Ecto neural progenitor cell (in vitro differentiated cells): ENCODE data around the gene PLK2.

ENCODE experiments used
- DNase-seq: peaks from one replicate; pipeline ENCODE4 v3.0.0-alpha.2; 2018; ENCODE audit warnings: low spot score

The PLK2 gene

DNA sequence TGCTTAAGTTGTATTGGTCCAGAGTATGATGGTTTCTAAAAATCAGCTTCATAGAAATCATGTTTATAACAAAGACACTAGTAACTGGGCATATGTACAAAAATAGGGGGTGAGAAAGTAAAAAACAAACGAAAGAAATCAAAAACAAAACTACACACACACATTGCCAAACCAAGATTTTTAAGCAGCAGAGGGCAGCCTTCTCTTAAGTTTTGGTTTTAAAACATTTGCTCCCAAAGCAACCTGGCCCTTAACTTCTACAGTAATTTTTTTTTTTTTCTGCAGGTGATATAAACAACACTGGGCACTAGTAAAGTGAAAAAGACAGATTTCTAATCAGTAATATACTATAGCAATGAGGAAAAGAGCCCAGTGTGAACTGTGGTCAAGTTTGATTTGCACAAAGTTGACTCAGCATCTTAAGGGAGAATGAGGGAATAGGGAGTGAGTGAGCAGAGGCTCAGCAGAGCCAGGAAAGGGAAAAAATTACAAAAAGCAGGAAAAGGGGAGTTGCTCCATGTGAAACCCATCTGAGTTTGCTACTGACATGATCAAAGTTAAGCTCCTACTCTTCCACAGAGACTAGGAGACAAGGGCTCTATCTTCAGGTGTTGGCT is 18.0 kb upstream of the PLK2 start:
- DNase-seq, result no peak

DNA sequence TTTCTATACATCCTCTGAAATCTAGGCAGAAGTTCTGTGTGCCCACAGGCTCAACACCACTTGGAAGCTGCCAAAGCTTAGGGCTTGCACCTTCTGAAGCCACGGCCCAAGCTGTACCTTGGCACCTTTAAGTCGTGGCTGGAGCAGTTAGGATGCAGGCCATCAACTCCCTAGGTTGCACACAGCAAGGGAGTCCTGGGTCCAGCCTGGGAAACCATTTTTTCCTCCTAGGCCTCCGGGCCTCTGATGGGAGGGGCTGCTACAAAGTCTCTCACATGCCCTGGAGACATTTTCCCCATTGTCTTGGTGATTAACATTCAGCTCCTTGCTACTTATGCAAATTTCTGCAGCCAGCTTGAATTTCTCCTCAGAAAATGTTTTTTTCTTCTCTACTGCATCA is 15.5 kb upstream of the PLK2 start:
- no peak for DNase-seq

DNA sequence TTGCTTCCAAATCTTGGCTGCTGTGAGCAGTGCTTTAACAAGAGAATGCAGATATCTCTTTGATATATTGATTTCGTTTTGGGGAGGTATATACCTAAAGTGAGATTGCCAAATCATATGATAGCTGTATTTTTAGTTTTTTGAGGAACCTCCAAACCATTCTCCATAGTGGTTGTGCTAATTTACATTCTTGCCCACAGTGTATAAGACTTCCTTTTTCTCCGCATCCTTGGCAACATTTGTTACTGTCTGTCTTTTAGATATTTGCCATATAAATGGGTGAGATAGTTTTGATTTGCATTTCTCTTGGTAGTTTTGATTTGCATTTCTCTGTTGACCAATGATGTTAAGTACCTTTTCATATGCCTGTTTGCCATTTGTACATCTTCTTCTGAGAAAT is 10.0 kb upstream of the PLK2 start:
- DNase-seq, result no peak

DNA sequence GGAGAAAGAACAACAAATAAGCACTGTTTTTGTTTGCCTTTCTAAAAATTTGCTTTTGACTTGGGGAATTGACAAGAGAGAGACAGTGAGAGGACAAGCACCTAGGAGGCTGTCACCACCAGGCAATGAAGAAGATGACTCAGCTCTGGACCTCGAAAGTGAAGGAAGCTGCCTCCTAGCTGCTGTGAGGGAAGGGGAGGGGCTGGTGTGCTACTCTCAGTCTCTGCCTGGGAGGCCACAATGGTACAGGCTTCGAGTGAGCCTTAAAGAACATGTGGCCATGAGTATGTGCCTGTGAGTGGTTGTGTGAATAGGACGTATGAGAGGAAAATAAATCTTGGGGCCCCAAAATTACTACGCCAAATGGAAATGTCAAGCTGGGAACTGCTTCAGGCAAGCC is 7.1 kb upstream of the PLK2 start:
- DNase-seq, result no peak

DNA sequence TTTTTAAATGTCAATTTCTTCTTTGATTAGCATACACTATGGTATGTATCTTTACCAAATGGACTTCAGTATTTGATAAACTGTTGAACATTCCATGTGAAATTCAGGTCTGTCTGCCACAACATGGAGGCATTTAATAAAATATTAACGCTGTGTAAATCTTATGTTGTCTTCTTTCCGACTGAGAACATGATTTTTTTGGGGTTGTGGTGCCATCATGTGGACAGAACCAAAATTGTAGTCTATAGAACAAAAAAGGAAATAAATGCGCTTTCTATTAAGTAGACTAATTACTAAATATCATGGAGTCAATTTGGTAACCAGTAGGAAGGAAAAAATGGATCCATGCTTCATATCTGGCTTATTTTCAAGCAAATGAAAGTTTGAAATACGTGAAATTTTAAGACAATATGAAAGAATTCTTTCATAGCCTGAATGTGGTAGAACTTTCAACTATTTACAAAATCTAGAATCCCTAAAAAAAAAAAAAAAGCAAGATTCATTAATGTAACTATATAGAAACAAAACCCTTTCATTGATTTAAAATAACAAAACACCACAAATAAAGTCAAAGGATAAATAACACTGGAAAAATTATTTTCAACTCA is 2.8 kb upstream of the PLK2 start:
- no peak for DNase-seq

DNA sequence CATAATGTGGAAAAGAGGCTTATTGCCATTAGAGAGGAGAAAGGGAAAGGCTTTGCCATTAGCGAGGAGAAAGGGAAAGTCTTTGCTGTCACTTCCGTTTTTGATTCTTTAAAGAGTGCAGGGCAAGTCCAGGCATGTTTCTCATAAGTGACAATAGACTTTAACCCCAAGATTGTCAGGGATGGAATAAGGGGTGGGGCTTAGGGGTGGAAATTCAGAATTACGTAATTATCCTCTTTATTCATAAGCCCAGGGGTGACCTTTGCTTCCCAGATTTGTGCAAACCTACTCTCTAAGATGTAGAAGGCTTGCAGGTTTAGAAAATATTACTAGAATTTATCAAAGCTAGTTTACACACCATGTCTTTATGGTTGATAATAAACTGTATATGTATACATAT is 2.3 kb upstream of the PLK2 start:
- no peak for DNase-seq

DNA sequence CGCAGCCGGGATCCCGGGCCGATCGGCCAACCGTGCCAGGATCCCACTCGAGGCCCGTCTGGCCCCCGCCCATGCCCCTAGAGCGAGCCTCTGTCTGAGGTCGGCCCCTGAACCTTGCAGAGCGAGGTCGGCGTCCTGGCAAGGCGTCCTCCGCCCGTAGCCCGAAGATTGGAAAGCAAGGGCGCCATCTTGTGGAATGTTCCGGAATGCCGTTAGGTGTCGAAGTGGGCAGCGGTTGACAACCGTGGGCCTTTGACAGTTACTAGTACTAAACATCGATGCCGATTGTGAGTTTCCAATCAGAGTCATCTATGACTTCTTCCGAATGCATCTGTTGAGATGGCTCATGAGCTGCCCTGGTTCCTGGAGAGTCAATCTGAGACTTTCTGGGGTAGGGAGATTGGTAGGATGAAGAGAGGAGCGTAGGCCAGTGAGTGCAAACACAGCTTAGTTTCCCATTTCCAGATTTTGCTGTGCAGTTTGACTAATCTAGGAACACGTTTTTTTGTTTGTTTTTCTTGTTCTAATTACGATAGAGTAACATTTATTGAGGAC is 923 bp upstream of the PLK2 start:
- DNase-seq, result peak; percentile 94

DNA sequence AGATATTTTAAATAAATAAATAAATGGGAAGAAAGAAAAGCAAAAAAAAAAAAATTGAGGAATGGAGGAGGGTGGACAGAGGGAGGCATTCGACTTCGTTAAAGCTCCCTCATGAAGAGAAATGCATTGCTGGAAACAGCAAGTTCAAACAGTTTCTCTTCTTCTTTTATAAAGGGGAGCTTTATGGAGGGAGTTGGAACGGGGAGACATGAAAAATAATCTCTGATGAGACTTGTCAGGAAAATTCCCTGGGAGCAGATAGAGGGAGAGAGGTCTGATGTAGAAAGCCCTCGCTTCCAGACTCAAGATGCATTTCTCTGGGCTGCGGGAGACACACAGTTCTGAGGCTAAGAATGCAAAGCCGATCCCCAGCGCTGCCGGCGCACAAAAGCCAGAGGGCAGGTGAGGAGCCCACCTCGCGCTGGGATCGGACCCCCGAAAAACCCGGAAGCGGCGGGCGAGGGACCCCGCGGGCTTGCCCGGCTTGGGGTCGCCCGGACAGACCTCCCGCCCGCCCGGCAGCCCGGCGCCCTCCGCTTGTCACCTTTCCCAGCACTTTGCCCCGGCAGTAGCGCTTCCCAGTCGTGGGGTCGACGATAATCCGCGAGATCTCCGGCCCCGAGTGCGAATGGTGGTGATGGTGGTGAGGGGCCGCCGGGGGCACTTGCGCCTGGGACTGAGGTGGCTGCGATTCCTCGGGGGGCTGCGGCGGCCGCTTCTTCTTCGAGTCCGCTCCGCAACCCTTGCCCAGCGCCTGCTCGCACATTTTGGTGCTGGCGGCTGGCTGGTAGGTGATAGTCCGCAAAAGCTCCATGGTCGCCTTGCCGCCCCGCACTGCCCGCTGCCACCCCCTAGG is 512 bp downstream of the PLK2 start:
- no peak for DNase-seq

DNA sequence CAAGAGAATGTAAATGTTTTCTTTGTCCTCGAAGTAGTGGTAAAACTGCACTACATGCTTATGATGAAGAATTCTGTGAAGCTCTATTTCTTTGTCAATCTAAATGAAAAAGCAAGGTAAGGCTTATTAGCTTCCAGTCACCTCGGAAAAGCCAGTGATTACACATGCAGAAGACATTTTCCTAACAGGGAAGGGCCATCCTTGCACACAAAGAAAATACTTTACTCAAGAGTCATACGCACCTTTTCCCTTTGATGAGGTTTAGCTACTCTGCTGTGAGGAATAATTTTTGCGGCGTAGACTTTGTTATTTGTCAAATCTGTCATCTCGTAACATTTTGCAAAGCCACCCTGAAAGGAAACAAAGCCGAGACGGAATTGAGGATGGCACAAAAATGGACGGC is 1.1 kb downstream of the PLK2 start:
- DNase-seq, result no peak

DNA sequence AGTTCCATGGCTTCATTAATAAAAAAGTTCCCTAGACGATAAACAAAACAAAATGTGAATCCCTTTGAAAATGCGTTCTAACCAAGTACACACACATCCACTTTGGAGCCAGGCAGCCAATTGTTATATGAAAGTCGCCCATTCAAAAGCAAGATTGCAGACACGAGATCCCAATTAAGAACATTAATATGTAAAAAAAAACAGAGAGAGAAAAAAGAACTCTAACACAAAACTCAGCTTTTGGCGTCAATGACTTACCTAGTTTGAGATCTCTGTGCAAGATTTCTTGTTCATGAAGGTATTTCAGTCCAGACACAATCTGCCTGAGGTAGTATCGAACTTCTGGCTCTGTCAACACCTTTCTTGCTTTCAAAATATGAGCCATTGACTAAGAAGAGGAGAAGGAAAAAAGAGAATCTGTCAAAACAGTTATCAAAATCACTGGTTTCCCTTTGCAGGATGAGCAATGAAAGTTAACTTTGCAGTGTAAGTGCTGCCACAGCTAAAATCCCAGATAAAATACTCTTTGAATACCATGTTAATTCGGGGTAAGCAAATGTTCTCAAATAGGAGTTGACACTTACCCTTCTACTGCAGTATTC is 1.6 kb downstream of the PLK2 start:
- DNase-seq, result no peak

DNA sequence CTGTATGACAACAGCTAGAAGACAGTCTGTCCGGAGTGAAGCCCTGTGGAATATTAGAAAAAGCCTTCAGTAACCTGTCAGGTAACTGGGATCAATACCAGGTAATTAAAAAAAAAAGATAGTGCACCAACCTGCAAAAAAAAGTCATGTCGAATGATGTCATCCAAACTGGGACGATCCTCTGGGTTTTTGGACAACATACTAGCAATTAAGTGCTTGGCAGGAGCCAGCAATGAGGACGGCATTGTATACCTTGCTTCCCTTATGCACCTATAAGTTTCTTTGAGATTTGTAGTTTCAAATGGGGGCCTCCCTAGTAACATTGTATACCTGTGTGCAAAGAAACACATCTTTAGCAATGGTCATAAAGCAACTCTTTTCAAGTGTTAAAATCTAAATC is 2.8 kb downstream of the PLK2 start:
- no peak for DNase-seq

DNA sequence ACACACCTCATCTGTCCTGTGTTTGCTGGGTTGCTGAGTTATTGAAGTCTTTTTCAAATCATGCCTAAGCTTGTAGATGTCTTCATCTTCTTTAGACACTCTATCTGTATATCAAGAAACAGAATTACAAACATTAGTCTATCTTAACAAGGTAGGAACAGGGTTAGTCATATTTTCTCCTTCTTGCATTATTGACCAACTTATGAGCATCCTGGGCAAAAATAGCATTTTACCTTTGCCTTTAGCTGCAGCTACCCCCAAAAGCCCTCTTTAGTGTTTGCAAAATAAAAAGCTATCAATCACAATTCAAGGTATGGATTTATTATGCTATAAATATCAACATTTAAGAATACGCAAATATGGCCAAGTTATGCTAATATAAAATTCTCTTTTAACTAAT is 3.4 kb downstream of the PLK2 start:
- DNase-seq, result no peak

DNA sequence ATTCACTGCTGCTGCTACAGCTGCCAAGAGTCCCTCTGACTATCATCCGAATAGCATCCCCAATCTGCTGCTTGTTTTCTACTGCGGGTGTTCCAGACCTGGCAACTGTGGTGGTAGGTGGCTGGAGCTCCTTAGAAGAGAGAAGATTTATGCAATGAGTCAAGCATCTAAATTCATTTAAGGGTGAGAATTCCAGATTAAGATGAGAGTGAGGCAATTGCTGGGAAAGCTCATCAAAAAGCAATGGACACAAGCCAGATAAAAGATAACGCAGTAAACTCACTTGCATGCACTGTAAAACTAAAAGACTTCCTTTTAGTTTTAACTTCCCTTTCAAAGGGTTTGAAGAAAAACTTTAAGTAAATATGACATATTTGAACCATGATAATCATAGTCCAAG is 3.9 kb downstream of the PLK2 start:
- no peak for DNase-seq

DNA sequence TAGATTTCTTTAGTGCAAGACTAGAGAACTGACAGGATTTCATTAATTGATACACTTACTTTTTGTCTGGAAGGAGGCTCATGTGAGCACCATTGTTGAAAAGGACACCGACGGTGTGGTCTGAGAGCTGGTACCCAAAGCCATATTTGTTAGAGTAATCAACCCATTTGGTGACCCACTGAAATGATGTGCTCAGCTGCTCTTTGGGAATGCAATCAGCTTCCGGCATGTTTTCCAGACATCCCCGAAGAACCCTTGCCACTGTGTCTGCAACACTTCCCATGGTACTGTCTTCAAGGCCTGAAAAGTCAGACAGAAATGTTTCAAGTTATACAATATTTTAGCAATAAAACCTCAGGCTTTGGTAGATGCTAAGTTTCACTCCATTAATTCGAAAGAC is 4.4 kb downstream of the PLK2 start:
- DNase-seq, result no peak

DNA sequence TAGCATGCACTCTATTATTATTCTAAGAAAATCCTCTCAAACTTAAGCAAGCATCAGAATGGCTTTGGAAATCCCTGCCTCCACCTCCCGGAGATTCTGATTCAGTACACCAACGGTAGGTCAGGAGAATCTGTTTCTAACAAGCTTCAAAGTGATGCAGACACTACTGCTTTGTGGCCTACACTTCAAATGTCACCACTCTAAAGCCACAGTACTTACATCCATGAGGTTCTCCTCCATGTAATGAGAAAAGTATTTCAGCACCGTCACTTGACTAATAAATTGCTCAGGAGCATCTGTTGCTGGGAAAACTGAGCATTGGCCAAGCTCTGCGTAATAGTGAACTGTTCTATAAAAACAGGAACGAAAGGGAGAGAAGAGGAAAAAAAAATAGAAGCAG is 4.8 kb downstream of the PLK2 start:
- DNase-seq, result no peak

DNA sequence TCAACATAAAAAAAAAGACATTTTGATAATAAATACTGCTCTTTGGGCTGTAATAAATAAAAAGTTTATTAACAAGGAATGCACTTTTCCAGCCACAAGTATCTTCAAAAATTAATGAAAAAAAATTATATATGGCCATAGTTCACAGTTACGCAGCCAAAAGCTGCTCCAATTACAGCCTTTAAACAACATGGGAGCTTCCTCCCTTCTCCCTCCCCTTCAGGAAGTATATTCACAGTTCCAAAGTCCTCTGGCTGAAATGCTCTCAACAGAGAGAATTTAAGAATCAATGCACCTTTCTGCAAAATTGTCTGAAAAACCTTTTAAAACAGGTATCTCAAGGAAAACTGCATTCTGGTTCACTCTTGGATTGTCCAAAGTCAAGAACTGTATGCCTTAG is 5.9 kb downstream of the PLK2 start:
- no peak for DNase-seq

DNA sequence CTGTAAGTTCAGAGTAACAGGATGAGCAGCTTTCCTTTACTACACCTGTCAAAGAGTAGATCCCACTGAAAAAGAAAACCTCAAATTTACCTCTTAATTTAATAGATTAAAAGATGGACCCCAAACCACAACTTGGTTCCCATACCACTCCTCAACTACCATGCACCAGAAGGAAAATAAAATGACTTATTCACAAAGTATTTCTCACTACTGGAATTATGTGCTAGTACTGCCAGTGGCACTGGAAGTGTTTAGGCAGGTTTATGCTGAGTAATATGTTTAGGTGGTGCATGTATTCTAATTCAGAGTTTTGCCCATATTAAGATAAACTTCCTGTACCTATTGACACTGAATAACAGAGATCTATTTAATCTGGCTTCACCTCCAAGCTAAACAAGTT is 6.6 kb downstream of the PLK2 start:
- no peak for DNase-seq

DNA sequence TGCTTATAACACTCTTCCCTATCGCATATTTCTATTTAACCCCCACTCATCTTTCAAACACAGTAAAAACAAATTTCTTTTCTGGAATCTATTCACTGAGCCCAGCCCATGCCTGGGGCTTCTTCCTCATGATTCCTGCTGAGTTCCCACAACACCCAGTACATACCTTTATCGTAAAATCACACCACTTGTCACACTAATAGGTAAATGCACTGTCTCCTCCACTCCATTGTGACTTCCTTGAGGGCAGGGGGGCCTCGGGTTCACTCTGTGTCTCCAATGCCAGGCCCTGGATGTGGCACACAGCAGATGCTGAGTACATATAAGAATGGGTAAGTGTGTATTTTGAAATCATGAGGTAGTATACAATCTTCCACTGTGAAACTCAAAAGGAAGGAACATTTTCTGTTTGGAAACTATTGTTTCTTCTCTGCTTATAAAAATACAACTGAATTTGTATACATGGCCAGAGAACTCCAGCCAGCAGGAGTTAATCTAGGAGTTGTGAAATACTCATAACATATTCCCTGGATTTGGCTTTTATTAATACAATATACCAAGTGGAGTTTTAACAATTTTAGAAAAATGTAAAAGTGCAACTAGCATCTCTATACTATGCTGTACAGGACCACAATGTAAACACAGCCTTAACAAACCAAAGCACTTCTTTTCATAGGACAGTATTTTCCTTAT is 7.2 kb downstream of the PLK2 start:
- no peak for DNase-seq

DNA sequence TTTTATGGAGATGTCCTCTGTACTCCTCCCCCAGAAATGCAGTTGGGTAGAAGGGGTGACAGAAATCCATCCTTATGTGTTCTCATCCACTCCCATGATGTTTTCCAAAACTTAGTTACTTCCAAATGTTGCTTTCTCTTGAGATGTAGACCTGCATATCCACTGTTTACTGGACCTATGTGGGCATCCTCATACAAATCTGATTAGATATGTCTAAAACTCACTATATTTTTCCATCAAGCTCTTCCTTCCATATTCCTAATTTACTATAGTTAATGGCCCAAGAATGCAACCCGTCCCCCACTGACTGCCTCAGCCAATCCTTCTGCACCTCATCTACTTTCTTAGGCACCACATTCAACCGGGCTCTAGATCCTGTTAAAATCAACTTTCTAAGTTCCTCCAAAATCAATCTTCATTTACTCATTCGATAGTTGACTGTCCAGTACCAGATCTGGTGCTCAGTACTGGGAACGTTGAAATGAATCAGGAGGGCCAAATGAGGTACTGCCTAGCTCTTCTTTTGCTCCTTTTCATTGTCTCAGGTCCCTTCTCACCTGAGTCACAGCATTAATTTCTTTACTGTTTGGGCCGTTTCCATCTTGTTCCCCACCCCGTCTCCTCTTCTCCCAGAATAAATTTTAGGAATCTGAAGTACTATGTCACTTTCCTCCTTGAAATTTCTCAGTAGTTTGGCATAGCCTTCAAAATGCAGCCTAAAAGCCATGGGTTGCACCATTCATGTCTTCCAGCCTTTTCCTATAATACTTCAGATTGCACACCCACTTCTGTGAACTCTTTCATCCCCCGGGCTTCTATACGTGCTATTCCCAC is 7.9 kb downstream of the PLK2 start:
- no peak for DNase-seq

DNA sequence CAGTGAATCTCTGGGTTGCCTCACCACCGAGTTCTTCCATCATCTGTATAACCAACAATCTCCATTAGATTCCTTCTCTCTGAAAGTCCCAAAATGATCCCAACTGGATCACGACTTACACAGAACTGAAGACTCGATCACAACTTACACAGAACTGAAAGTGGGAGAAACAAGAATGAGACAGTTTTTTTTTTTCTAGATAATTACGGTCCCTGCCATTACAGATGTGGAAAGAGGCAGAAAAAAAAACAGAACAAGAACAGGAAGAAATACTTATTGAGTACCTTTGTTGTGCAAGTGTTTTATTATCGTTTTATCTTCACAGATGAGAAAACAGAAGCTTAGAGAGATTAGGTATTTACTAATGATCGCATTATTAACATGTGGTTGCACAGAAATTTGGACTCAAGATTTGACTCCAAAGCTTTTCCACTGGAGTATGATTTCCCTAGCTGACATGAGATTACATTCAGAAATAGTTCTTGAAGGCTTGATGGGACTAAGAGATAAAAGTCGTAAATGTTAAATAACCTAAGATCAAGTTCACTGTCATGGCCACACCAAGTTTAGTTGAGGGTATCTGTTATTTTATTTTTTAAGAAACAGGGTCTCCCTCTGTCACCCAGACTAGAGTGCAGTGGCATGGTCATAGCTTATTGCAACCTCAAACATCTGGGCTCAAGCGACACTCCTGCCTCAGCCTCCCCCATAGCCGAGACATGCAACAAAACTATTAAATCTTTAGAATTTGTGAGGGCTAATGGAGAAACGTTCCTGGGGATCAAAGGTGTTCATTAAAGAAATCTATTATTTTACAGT is 8.9 kb downstream of the PLK2 start:
- DNase-seq, result no peak
